Progenitor cell of endocrine pancreas (in vitro differentiated cells): Measurements from ENCODE around the gene ATXN7L1. TPM values are rescaled to one million over a fixed set of nuclear protein-coding genes. Genes with fewer than 3 reads are reported as not detected.

Experiments used
- DNase-seq: peaks from one replicate; pipeline ENCODE4 v3.0.0; 2021; ENCODE audit warnings: low spot score; ENCODE audit not compliant: unreplicated experiment
- H3K27ac Mint-ChIP-seq: 2 replicates; pipeline ENCODE4 v1.8.0; 2021; ENCODE audit warnings: mild to moderate bottlenecking, moderate library complexity, mixed read lengths
- H3K27me3 Mint-ChIP-seq: 2 replicates; pipeline ENCODE4 v1.8.0; 2021; ENCODE audit warnings: mixed read lengths
- H3K36me3 Mint-ChIP-seq: 2 replicates; pipeline ENCODE4 v1.8.0; 2022; ENCODE audit warnings: mixed read lengths; ENCODE audit not compliant: insufficient read depth
- H3K4me1 Mint-ChIP-seq: 2 replicates; pipeline ENCODE4 v1.8.0; 2021; ENCODE audit warnings: low read depth, mixed read lengths
- H3K4me3 Mint-ChIP-seq: 2 replicates; pipeline ENCODE4 v1.8.0; 2021; ENCODE audit warnings: low read depth, mild to moderate bottlenecking, moderate library complexity, mixed read lengths
- H3K9me3 Mint-ChIP-seq: 2 replicates; pipeline ENCODE4 v1.8.0; 2021; ENCODE audit warnings: low read depth, mixed read lengths
- total RNA-seq: library from RNA; stranded (reverse); gene quantifications from 2 replicates; pipeline ENCODE4 v1.2.1, GENCODE V29; 2021
- TF ChIP-seq, protein P1 (sequence below): fragments of 200-600 bp; sonication (generic); IDR thresholded peaks from one replicate; pipeline ENCODE4 v1.5.0; 2021; ENCODE audit warnings: antibody characterized with exemption, mild to moderate bottlenecking; ENCODE audit not compliant: unreplicated experiment

ATXN7L1 gene
- total RNA-seq, 1 donor from 2014 or later = 18.3 TPM

DNA sequence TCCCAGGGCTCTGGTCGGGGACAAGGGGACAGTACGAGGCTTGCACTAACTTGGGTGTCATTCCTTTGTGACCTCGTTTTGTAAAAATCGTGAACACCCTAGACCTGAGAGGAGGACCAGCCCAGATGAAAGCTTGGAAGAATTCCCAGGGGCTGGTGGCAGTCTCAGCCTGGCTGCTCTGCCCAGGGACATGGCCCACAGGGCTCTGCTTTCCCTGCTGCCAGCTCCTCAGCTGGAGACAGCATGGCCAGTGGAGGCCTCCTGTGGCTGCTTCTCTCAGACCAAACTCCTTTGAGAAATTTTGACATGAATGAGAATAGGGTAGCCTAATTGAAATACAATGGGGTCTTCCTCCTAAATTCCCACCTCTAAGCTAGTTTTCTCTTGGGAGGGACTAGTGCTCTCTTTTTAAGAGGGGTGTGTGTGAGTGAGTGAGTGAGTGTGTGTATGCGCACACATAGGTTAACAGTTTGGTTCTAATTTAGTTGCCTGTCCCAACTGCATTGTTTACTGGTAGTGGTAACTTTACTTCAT is 154.8 kb downstream of the ATXN7L1 start:
- H3K9me3 Mint-ChIP-seq = no peaks in the 10 kb centered on the region
- DNase-seq = no peak
- TF ChIP-seq, protein P1, sequence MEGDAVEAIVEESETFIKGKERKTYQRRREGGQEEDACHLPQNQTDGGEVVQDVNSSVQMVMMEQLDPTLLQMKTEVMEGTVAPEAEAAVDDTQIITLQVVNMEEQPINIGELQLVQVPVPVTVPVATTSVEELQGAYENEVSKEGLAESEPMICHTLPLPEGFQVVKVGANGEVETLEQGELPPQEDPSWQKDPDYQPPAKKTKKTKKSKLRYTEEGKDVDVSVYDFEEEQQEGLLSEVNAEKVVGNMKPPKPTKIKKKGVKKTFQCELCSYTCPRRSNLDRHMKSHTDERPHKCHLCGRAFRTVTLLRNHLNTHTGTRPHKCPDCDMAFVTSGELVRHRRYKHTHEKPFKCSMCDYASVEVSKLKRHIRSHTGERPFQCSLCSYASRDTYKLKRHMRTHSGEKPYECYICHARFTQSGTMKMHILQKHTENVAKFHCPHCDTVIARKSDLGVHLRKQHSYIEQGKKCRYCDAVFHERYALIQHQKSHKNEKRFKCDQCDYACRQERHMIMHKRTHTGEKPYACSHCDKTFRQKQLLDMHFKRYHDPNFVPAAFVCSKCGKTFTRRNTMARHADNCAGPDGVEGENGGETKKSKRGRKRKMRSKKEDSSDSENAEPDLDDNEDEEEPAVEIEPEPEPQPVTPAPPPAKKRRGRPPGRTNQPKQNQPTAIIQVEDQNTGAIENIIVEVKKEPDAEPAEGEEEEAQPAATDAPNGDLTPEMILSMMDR = no peak
- H3K4me1 Mint-ChIP-seq = peaks cover 7% of the 10 kb centered on the region
- no peak overlapping the region for H3K4me3 Mint-ChIP-seq
- H3K27ac Mint-ChIP-seq = no peak overlapping the region
- no peaks in the 10 kb centered on the region for H3K36me3 Mint-ChIP-seq
- H3K27me3 Mint-ChIP-seq = no peaks in the 10 kb centered on the region

DNA sequence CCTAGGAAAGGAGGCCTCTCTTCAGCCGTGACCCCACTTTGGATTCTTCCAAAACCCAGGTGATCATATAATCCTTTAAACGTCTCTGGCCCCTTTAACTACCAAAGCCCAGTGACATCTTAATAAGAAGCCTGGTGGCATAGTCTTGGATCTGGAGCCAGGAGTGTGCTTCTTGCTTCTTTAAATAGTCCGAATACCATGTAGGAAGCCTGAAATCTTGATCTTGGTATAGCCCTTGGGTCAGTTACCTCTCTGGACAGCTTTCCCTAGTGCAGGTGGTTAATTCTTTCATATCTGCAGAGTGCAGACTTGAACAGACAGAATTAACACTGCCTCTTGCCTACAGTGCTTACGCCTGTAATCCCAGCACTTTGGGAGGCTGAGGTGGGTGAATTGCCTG is 156.5 kb downstream of the ATXN7L1 start:
- no peaks in the 10 kb centered on the region for H3K9me3 Mint-ChIP-seq
- H3K4me3 Mint-ChIP-seq = no peak overlapping the region
- DNase-seq = no peak
- no peaks in the 10 kb centered on the region for H3K36me3 Mint-ChIP-seq
- no peak overlapping the region for H3K27ac Mint-ChIP-seq
- TF ChIP-seq, protein P1 = no peak
- no peaks in the 10 kb centered on the region for H3K27me3 Mint-ChIP-seq
- H3K4me1 Mint-ChIP-seq = peaks cover 7% of the 10 kb centered on the region

DNA sequence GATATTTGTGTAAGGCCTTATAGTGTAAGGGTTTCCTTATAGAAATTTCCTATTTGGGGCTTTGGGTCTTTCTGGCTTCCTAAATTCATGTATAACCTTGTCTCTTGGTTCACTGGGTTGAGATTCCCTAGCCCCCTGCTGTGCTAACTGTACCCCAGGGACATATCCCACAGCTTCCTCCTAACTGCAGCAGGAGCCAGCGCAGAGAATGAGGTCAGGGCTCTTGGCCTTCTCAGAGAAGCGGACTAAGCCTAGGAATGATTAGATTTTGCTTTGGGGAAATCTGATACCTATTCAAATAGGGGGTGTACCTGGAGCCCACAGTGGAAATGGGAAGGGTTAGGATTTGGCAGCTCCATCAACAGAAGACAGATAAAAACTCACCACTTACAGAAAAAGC is 157.0 kb downstream of the ATXN7L1 start:
- TF ChIP-seq, protein P1 = no peak
- DNase-seq = no peak
- H3K27me3 Mint-ChIP-seq = no peaks in the 10 kb centered on the region
- H3K9me3 Mint-ChIP-seq = no peaks in the 10 kb centered on the region
- no peaks in the 10 kb centered on the region for H3K36me3 Mint-ChIP-seq
- H3K4me1 Mint-ChIP-seq = peaks cover 7% of the 10 kb centered on the region
- no peak overlapping the region for H3K27ac Mint-ChIP-seq
- H3K4me3 Mint-ChIP-seq = no peak overlapping the region

DNA sequence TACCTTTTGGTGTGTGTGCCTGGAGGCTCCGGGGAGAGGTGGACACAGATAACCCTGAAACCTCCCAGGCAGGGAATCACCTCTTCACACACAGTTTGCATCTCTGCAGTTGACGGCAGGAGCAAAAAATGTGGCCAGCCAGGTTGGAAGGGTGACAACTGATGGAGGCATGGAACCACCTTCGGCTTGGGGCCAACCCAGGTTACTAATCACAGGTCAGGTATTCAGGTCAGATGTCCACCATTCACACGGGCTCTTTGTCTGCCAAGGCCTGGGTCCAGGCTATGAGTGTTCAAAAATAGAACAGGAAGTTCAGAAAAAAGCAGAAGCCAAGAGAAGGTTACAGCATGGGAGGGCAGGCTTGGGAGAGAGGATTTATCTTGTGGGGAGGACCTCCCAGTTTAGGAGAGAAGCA is 157.9 kb downstream of the ATXN7L1 start:
- no peaks in the 10 kb centered on the region for H3K9me3 Mint-ChIP-seq
- no peaks in the 10 kb centered on the region for H3K27me3 Mint-ChIP-seq
- TF ChIP-seq, protein P1 = no peak
- H3K4me3 Mint-ChIP-seq = no peak overlapping the region
- no peak for DNase-seq
- no peak overlapping the region for H3K27ac Mint-ChIP-seq
- peaks cover 5% of the 10 kb centered on the region for H3K36me3 Mint-ChIP-seq
- peaks cover 7% of the 10 kb centered on the region for H3K4me1 Mint-ChIP-seq

DNA sequence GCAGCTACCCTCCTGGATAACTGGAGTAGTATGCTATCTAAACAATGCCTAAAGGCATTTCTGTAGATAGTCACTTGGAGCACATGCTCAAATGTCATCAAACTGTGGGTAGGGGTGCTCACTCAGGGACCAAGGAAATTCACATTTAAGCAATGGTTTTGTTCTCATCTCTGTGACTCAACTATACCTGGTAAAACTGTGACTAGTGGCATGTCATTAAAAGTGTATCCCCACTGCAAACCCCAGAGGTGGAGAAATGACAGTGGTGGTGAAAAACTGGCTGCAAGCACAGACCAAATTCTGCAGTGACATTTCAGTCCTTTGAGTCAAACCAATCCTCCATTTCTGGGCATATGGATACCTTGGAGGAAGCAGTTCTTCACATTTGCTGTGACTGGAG is 160.9 kb downstream of the ATXN7L1 start:
- no peaks in the 10 kb centered on the region for H3K27me3 Mint-ChIP-seq
- no peak overlapping the region for H3K4me3 Mint-ChIP-seq
- peaks cover 7% of the 10 kb centered on the region for H3K4me1 Mint-ChIP-seq
- no peak for DNase-seq
- H3K36me3 Mint-ChIP-seq = peaks cover 25% of the 10 kb centered on the region
- H3K9me3 Mint-ChIP-seq = peaks cover 20% of the 10 kb centered on the region
- H3K27ac Mint-ChIP-seq = no peak overlapping the region
- TF ChIP-seq, protein P1 = no peak
